HTERT RPE-1 (cell line): ENCODE data around the gene MGAT5.

Experiments
- in situ Hi-C: fragments of 300-500 bp; cut with MboI; formaldehyde crosslinking; loops from 4 replicates; pipeline ENCODE4 v1.14.3; 2020; ENCODE audit warnings: low sequenced_read_pairs

MGAT5 gene

DNA sequence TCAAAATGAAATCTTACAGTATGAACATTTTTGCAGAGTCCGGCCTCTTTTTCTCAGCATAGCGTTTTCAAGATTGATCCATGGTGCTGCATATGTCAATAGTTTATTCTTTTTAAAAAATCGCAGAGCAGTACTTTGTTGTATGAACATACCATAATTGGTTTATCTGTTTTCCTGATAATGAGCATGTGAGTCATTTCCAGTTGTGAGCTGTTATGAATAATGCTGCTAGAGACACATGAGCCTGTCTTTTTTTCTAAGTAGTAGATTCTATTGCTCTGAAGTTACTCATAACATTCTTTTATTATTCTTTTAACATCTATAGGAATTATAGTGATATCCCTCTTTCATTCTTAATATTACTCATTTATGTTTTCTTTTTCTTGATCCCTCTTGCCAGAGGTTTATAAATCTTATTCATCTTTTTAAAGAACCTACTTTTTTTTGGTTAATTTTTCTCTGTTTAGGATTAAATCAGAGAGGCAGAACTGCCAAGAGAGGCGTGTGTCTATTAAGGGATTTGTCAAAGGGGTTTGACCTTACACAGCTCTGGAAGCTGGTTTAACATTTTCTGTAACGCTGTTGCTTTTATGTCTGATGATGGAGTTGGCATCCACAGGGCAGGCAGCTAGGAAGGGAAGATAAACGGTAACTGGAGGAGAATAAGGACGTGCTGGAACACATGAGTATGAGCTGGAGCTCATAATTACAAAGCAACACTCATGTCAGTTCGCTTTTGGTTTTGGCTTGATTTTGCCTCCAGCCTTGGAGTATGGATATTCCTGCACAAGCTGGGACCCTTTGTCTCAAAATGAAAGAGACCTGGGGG is 47.4 kb downstream of the MGAT5 start:
- in situ Hi-C loops, result no loop called here

DNA sequence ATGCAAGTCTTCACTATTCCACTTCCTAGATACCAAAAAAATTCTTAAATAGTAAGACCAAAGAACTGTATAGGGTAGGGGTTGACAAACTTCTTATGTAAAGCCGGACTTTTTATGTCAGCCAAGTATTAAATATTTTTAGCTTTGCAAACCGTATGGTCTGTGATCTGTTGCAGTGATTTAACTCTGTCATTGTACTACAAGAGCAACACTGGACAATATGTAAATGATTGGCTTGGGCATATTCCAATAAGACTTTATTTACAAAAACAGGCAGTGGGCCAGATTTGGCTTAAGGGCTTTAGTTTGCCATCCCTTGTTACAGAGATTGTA is 48.0 kb downstream of the MGAT5 start:
- in situ Hi-C loops, result no loop called here

DNA sequence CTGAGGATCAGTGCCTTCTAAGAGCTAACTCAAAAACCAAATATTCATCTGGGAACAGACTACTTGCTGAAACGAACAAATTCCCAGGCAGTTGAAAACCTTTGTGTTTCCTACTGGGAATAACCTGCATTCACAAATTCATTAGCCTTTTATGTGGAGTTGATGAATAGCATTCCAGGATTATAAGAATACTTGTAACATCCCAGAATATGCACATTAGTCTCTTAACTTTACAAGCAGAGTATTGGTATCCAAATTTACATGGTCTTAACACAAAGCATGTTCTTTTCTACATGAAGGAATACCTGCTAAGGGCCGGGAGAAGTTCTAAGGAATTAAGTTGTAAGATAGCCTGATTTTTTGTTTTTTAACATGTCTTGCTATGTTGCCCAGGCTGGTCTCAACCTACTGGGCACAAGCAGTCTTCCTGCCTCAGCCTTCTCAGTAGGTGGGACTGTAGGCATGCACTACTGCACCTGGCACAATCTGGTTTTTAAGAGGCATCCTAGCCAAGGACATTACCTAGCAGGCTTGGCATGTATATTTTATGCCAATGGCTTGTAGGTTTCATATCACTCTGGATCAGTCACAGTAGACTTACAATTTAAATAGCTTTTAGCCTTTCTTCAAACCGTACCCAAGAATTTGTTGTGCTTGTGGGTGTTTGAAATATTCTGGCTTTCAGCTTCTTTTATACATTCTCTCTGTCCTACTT is 50.7 kb downstream of the MGAT5 start:
- in situ Hi-C loops, result no loop called here

DNA sequence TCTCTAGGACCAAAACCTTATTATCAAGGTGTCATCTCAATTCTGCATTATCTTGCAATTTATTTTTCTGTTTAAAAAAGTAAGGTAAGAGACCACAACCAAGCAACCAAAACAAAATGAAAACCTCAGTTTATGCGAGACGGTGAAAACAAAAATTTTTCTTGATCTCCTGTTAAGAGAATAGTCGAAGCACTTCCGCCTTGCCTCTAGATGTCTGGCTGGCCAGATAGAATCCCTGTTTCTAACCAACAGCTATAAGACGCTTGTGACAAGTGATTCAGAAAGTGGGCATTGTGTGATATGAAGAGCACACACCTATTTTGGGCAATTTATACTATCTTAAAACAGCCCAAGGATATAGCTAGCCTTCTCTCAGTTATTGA is 51.2 kb downstream of the MGAT5 start:
- in situ Hi-C loops, result no loop called here

DNA sequence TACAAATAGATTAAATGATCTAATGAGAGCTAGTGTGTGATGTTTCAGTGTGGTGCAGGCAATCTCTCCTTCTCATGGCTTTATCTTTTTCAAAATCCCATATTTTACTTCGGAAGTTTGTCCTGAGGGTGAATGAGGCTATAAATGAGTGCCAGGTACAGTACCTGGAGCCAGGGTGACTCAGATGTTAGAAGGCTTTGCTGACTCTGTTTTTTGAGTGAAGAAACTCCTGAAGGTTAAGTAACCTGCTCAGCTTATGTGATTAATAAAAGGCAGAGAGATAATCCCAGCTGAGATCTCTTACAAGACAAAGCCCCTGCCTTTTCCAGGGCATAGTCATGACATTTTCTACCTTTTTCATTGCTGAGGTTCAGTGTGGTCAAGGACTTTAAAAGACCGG is 52.6 kb downstream of the MGAT5 start:
- in situ Hi-C loops, result no loop called here

DNA sequence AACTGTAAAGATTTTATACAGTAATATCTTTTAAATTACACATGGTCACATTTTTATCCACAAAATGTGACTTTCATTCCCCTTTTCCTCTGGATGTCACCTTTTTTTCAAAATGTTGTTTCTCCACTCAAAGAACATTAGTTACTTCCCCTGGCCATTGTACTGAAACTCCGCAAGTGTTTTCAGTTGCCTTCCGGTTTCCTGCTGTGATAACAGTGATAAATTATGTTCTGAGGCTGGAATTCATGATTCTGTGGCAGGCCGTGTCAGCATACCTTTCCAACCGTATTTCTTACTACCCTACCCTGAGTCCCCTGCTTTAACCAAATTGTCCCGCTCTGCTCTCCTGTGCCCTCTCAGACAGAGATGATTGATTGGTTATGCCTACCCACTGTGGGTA is 53.5 kb downstream of the MGAT5 start:
- in situ Hi-C loops, result no loop called here

DNA sequence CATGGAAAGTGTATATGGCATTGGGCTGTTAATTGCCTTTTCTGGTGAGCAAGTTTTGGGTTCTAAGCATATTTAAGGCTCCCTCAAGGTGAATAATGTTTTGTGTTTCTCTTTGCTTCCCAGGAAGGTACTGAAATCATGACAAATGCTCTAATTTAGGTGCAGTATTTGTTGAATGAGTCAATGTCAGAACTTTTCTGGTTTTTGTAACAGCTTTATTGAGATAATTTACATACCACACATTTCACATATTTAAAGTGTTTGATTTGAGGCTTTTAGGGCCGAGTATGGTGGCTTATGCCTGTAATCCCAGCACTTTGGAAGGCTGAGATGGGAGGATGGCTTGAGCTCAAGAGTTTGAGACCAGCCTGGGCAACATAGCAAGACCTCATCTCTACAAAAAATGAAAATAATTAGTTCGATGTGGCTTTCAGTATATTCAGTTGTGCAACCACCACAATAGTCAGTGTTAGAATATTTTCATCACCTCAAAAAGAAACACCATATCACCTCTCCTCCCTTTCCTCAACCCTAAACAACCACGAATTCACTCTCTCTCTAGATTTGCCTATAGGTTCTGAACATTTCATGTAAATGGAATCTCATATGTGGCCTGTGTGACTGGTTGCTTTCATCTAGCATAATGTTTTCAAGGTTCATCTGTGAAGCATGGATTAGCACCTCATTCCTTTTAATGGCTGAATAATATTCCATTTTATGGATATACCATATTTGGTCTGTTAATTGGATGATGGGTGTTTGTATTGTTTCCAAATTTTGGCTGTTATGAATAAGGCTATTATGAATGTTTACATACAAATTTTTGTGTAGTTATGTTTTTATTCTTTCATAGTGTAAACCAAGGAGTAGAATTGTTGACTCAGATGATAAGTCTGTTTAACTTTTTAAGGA is 54.9 kb downstream of the MGAT5 start:
- in situ Hi-C loops, result no loop called here

DNA sequence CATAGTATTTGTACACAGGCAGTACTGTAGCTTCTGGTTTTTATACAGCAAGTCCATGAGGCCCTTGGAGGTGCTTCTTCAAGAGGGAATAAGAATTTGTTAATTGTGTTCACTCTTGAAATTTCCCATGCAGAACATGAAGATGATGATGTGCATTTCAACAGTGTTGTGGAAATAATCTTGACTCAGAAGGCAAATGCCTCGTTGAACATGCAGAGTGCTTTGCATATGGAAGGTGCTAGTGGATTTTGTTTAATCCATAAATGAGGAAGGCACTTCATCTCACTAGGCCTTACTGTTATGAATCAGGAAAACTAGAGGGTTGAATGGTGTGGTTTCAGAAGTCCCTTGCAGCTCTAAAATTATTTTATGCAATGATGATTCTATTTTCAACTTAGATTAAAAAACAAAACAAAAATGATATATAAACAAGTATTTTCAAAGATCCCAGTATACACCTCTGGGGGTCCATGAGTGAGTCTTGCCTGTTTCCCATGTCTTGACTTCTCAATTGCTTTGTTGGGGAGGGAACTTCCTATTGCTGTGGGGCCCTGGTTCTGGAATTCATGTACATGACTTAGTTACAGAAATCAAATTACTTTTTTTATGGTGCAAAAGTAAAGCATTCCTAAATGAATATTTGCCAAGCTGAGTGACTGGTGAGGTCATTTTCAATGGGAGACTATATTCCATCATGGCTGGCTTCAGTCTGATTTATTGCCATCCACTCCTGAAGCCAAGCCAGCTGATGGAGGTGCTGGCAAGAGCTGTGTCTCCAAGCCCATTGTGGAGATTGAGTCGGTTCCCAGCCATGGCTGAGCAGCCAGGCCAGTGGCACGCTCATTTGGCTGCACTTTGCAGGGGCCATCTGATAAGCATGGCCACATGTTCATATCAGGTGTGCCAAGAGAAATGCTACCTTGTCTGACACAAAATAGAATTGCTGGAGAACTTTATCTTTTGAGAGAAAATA is 56.5 kb downstream of the MGAT5 start:
- in situ Hi-C loops, result no loop called here

DNA sequence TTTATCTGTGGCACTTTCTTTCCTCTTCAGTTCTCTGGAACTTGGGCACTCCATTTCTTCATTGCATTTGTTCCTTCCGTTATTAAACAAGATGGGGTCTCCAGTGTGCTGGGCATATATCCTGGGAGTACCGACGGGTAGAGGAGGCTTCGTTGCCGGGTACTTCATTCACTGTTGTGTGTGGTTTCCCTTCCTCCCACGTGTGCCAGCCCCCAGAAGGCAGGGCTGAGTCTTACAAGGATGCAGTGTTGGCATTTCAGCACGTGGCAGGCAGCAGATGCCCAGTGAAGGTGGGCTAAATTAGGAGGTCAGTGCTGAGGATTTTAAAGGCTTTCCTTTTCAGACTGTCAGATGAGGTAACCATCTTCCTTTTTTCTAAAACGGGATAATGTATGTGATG is 58.6 kb downstream of the MGAT5 start:
- in situ Hi-C loops, result no loop called here

DNA sequence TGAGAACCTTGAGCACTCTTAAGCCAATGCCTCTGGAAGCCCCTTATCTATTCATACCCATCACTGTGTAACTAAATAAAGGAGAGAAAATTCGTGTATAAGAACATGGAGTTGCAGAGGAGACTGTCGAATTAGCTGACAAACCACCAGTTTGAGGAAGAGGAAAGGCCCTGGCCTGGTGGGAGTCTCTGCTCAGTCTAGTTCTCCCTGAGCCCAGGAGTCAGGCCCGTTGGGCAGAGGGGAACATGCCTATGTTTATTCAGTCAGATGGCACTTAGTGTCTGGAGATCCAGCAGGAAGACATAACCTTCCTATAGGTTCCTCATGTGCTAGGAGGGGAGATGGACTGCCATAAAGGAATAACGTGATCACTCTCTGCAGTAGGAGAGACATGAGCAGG is 60.3 kb downstream of the MGAT5 start:
- in situ Hi-C loops, result no loop called here

DNA sequence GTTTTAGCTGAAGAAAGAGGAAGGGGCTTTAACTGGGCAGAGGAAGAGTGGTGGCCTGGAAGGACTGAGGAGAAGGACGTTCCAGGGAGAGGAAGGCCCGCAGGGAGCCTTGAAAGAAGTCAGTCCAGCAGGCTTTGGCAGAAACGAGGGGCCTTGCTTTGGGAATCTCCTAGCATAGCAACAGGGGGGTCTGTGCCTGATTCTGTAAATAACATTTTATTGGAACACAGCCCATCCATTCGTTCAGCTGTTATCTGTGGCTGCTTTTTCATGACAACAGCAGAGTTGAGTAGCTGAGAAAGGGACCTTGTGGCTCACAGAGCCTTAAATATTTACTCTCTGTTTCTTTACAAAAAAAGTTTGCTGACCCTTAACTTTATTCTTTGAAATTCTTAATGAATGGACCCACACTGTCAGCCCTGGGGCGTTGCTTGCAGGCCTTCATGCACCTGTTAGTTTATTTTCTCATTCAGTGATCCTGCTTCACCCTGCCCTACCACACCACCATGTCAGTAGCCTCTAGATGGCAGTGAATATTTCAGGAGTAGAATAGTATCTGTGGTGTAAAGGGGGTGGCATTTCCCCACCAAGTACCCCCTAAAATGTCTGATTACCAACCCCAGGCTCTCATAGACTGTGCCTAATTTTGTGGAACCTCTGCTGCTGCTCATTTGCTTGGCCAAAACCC is 61.0 kb downstream of the MGAT5 start:
- in situ Hi-C loops, result no loop called here

DNA sequence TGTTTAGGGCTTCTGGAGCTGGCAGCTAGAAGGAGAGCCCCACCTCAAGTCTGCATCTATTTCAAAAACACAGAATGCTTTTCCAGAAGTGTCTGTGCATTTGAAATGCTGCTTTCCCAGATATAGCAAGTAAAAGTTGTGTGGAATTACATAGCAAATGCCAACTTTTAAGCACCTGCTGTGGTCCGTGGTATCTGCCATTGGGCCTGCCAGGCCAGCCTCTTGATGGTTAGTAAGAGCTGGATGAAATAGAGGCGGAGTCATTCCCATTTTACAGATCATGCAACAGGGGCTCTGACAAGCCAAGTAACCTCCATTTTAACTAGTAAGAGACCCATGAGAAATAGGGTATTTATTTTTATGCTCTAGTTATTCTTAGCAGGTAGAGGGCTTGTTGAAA is 61.6 kb downstream of the MGAT5 start:
- in situ Hi-C loops, result no loop called here

DNA sequence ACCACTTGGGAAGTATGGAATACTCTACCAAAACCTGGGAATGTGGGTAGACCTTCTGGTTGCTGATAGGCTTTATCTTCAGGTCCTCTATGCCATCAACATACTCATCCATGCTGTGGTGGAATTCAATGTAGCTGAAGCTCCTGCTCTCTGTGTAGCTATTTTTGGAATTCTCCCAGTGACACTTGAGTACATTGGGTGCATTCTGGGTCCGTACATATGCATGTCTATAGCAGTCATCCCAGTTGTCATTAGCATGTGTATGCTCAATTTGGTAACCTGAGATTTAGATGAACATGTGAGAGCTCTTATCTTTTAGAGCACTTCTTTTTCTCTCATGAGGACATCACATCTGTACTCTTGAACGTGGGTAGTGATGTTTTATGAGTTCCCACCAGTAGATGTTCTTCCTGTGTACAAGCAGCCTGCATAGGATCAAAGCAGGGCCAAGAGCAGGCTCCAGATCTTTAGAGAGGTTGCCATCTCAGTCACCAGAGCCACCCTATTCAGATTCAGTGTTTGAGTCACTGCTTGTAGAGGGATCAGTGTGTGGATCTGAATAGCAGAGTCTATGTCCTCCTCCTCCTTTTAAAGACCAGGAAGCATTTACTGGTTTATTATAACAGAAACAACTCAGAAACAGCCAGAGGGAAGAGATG is 65.9 kb downstream of the MGAT5 start:
- in situ Hi-C loops, result no loop called here

DNA sequence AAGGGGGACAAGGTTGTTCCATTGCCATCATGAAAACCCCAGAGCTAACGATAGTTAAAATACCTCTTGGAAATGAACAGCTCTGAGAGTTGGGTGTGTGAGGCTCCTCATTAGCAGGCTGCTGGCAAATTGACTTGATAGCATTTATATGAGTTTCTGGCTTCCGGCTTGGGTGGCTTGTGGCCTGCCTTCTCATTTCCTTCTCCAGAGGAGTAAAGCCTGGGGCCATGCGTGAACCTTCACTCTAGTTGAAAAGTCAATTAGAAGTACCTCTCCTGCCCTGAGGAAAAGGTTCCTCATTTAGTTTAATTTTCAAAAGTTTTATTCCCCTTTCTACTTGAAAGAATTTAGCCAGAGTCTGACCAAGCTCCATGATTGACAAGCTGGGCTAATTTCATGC is 67.1 kb downstream of the MGAT5 start:
- in situ Hi-C loops, result no loop called here

DNA sequence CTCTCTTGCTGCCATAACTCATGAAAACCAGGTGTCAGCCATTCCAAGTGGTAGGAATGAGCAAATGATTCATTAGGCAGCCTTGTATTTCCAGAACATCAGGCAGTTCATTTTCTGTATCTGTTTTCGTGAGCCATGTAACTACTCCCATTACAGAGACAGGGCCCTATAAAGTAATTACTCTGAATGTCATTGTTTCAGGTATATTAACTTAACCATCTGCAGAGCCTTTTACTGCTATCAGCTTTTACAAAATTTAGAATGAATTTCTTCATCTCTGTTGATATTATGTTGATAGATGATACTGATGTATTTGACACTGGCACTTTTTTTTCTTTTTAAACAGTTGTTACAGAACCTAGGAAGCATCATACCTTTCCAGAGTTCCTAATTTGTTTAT is 69.9 kb downstream of the MGAT5 start:
- in situ Hi-C loops, result no loop called here

DNA sequence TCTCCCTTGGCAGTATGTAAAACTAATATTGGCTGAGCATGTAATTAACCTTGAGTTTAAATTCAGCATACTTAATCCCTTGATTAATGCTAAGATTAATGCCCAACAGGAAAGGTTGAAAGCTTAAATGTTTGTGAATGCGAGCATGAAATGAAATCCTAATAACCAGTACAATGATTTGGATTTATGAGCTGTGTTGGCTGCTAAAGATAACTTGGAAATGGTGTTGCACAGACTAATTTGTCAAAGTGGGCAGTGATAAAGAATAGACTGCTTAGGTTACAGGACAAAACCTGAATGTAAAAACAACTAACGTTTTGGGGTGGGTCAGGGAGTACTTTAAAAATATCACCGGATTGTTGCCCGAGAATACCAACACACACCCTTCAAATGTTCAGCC is 70.6 kb downstream of the MGAT5 start:
- in situ Hi-C loops, result no loop called here

DNA sequence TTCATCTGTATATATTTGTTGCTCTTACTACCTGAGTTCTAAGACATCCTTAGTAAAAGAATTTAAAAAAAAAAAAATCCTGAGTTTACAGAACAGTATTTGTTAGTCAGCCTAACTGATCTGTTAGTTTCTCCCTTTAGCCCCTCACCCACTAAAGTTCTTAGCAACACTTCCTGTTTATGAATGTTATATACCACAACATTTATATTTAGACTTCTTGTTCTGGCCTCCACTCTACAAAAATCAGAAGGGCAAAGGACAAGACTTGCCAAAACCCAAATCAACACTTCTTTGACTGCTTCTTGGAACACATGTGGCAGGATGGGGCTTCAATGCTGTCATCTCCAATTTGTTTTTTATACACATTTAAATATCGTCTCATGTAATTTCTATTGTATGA is 71.1 kb downstream of the MGAT5 start:
- in situ Hi-C loops, result no loop called here

DNA sequence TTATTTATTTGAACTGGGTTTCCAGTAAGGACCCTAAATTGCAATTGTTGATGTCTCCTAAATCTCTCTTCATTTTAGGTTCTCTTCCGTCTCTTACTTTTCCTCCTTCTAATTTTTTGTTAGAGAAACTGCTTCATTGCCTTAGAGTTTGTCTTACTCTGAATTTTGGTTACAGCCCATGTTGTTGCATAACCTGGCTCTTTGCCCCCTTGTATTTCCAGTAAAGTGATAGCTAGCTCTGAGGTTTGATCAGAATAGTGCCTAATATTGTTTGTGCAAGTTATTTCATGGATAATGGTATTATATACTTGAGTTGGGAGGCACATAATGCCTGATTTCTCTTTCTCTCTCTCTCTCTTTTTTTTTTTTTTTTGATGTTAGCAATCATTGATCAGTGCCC is 71.8 kb downstream of the MGAT5 start:
- in situ Hi-C loops, result no loop called here

DNA sequence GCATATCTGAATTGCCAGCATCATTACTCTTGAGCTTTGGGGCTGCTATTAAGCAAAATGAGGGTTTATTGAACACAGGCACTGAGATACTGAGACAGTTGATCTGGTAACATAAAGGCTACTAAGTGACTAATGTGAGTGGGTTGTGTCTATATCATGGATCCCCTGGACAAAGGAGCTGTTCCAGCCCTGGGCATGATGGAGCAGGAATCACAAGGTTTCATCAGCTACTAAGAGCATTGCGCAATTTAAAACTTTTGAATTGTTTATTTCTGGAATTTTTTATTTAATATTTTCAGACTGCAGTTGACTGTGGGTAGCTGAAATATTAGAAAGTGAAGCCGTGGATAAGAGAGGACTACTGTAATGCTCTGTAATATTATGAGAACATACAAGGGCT is 73.5 kb downstream of the MGAT5 start:
- in situ Hi-C loops, result no loop called here
